GM18873 (cell line): ENCODE results near the gene CDK13.
"Not testable (repeated sequence)": the region's sequence is repeated elsewhere in the genome, so short reads cannot be mapped to it uniquely, and the experiment has no call there.

Experiments used
- ATAC-seq: cut with Tn5 transposase; IDR thresholded peaks from one replicate; pipeline ENCODE4 v1.9.1; 2021; ENCODE audit warnings: mild to moderate bottlenecking, moderate library complexity, moderate number of reproducible peaks; ENCODE audit not compliant: unreplicated experiment, low FRiP score

The CDK13 gene

GRCh38 chr7:39949971-39950472 lies at the start of gene CDK13:
CDK13 (plus strand) TSS chr7:39950256; CDS start chr7:39950642, 386 bp downstream.
- ATAC-seq, result peak; percentile 33

GRCh38 chr7:39904077-39904486 lies 46.0 kb upstream of the CDK13 start:
- ATAC-seq, result no peak

GRCh38 chr7:39908141-39908540 lies 41.9 kb upstream of the CDK13 start:
- no peak for ATAC-seq

- ATAC-seq, result no peak
Measured at GRCh38 chr7:39908973-39909372, 41.1 kb upstream of the CDK13 start.

GRCh38 chr7:39909526-39909925 lies 40.5 kb upstream of the CDK13 start:
- ATAC-seq, result no peak

DNA sequence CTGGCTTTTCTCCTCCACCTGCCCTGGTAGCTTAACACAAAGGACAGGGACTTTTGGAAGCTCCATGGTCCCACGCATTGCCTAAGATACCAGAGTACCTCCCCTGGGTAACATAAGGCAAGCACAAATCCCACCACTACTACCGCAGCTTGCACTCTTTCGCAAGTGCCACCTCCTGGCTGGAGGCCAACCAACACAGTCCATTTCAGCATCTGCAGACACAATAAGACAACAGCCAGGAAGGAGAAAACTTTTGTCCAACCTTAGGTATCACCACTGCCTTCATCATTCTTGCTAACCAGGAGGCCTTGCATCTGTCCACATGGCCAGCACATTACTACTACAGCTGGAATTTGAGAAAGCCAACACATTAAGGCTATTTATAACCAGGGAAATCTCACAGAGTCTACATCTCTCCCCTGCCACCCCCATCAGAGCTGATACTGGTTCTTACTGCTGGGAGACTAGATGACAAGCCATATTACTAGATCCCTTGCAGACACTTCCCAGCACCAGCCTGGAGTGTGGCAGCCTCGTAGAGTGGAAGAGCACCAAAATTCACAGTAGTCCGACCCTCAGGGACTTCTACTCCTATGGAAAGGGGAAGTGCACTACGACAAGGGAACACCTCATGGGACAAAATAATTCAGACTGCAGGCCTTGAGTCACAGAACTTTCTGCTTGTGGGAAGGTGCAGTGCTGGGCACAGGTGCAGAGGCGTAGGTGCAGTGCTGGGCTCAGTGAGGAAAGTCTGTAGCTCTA lies 39.8 kb upstream of the CDK13 start:
- ATAC-seq, result no peak

DNA sequence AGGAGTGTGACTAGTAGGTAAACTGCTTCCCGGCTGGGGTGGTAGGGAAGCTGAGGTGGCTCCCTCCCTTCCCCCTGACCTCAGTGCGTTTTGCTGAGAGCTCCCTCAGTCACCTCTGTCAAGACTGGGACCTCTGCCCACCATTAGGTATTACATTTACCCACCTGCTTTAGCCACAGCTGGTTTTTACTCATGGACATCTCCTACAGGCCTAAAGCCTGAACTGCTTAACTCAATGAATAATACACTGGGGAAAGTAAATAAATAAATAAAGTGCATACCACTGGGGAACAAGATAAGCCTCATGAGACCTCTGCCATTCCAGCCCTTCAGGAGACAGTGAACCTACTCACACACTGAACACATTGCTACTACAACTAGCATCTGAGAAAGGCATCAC lies 38.9 kb upstream of the CDK13 start:
- no peak for ATAC-seq

DNA sequence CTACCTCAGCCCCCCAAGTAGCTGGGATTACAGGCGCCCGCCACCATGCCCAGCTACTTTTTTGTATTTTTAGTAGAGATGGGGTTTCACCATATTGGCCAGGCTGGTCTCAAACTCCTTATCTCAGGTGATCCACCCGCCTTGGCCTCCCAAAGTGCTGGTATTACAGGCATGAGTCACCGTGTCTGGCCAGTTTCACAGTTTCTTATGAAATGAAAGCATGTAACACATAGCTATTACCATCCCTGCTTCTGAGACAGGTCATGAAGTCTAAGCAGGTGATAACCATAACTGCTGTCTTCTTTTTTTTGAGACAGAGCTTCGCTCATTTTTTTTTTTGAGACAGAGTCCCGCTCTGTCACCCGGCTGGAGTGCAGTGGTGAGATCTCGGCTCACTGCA lies 34.2 kb upstream of the CDK13 start:
- not testable (repeated sequence) for ATAC-seq

- ATAC-seq, result no peak
Measured at GRCh38 chr7:39919646-39920045, 30.4 kb upstream of the CDK13 start.

DNA sequence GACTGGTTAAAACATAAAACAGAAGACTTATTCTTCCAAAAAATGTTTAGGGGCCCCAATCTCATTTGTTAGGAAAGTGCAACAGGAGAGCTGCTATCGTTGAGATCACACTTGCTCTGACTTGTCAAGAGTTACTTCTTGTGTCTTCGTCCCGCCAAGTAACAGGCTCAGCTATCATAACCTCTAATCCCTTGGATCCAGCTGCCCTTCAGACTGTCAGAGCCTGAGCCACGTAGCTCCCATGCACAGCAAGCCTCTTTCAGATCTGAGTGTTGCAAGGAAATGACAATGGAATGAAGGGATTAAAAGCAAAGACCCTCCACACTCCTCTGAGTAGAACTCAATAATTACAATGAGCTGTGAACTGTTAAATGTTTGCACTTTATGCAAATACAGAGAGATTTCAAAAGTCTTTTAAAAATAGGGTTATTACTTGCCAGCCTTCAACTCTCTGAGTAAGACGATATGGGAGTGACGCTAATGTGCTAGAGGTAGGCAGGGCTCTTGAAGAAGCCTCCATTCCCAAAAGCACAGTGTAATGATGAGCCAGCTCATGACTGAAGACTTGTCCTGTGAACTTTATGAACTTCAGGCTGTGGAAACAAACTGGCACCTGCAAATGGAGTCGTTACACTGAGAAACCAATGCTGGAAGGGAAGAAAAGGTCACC lies 28.4 kb upstream of the CDK13 start:
- ATAC-seq, result no peak

DNA sequence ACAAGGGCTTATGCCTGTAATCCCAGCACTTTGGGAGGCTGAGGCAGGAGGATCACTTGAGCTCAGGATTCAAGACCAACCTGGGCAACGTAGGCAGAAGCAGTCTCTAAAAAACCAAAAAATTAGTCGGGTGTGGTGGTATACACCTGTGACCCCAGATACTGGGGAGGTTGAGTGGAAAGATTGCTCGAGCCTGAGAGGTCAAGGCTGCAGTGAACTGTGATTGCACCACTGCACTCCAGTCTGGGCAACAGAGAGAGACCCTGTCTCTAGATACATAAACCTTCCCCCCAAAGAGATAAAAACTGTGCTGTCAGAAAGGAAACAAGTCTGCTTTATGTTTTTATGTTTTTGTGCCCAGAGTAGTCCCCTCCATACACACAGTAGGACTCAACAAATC lies 27.5 kb upstream of the CDK13 start:
- ATAC-seq, result no peak

- no peak for ATAC-seq
Measured at GRCh38 chr7:39923091-39923490, 27.0 kb upstream of the CDK13 start.

- no peak for ATAC-seq
Measured at GRCh38 chr7:39924122-39924521, 25.9 kb upstream of the CDK13 start.

DNA sequence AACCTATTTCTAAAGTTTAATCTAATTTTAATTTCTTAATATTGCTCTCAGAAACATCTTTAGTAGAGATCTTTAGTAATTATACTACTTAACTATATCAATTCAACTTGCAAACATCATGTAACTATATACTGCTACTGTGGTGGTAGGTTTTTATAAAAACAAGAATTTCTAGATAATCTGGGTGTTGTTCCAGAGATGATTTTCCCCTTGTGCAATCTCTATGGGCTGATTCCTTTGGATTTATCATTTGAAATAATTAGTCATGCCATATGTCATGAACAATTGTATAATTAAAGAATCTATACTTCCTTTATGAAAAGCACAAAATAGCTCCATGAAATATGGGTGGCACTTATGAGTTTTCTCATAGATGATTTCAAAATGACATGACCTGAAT lies 23.9 kb upstream of the CDK13 start:
- no peak for ATAC-seq

- no peak for ATAC-seq
Measured at GRCh38 chr7:39927018-39927417, 23.0 kb upstream of the CDK13 start.

GRCh38 chr7:39934132-39934531 lies 15.9 kb upstream of the CDK13 start:
- ATAC-seq, result no peak

GRCh38 chr7:39936761-39937160 lies 13.3 kb upstream of the CDK13 start:
- ATAC-seq, result no peak

DNA sequence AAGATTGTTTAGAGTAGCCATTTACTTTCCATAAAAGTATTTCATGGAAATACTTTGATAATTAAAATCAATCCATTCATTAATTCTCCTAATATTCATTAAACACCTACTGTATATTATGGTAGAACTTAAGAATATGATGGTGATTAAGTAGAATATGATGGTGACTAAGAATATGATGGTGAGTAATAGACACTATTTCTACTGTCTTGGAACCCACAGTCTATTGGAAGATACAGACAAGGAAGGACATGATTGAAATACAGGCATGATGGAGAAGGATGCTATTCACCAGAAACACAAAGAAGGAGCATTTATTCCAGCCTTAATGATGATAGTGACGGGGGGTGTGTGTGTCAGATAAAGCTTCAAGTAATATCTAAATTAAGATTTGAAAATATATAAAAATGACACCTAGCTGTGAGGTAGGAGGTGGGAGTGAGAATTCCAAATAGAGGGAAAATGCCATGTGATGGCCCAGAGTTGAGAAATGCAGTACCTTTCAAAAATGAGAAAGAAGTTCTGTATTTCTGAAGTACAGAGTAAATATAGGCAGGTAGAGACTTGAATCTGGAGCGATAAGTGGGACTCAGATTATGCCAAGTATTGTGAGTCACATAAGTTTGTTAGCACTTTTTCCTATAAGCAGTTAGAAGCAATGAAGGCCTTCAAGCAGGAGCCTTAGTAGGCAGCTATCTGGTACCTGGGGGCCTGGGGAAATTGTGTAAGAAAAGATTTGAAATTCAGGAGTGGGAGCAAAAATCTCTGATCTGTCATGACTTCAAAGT lies 12.5 kb upstream of the CDK13 start:
- ATAC-seq, result no peak

DNA sequence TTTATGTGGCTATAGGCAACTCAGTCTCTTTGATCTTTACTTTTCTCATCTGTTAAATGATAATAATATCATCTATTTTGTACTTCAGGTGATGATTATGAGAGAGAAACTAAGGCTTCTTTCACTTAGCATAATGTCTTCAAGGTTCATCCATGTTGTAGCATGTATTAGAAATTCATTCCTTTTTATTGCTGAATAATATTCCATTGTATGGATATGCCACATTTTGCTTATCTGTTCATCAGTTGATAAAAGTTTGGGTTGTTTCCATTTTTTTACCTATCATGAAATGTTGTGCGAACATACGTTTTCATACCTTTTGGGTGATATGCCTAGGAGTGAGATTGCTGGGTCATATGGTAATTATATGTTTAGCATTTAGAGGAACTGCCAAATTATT lies 7.2 kb upstream of the CDK13 start:
- ATAC-seq, result no peak

DNA sequence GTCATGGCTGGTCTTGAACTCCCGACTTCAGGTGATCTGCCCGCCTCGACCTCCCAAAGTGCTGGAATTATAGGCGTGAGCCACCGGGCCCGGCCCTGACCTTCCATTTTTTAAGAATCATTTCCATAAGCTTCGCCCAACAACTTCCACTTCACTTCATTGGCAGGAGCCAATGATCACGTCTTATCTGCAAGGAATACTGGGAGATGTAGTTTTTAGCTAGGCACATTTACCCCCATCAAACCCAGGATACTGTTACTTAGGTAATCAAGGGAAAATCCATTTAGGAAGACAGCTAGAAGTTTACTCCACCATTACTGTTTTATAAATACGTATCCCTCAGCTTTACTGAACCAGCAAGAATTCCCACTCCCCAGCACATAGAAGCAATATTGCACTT lies 3.4 kb upstream of the CDK13 start:
- ATAC-seq, result no peak

DNA sequence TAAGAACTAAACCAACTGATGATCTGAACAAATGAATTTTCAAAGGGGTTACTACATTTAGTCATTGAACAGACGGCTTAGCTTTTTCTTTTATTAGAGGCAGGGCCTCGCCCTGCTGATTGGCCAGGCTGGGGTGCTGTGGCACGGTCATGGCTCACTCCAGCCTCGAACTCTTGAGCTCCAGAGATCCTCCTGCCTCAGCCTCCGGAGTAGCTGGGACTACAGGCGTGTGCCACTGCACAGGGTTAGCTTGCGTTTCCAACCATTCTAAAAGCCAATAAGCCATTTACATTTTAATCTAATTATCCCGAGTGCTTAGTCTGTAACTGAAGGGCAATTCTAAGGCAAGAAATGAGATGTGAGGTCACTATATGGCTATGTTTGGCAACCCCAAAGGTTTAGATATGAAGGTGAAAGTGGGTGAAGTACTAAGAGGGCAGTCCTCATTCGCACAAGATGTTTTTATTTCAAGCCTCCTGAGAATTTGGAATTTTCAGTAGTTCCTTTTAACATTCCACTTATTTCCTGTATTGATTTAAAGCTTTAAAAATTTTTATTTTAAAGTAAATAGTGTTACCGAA lies 1.6 kb upstream of the CDK13 start:
- ATAC-seq, result no peak
